A673 (cell line): ENCODE data around the gene AGMAT.

Experiments used
- EZH2 ChIP-seq: fragments of 200-600 bp; sonication (generic); IDR thresholded peaks from 2 replicates; pipeline ENCODE4 v1.6.1; 2017; ENCODE audit warnings: borderline replicate concordance, low read depth, mild to moderate bottlenecking, mixed read lengths, antibody characterized with exemption, low read length; ENCODE audit not compliant: poor library complexity, severe bottlenecking
- TF ChIP-seq, protein P1 (sequence below): fragments of 300-800, 200-600 bp; sonication (generic); conservative IDR thresholded peaks from 2 replicates; pipeline ENCODE4 v1.5.1; 2017; ENCODE audit warnings: low read depth, mild to moderate bottlenecking, antibody characterized with exemption, low read length, moderate library complexity, mixed read lengths

DNA sequence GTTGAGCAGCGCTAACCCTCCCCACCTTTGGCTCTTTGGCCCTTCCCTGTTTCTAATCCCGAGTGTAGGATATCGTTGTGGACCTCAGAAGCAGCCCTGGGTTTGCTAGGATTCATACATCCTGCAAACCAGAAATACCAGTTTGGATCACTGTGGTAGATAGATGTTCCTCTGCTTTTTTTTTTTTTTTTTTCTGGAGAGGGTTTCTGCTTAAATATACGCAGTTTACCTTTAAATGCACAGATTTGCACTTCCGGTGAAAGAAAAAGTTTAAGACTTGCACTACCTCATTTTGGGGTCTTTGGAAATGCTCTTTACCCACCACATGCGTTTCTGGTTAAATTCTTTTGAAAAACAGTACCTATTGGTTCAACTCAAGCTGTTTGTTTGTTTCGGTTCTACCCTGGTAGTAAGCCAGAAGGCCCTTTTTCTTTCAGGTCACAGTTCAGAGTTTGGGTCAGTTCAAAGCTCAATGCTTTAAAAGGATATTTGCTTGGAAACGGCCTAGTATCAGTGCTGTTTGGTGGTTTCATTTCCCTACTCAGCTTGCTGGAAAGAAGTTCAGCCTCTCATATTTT is 33.3 kb upstream of the AGMAT start:
- TF ChIP-seq, protein P1, sequence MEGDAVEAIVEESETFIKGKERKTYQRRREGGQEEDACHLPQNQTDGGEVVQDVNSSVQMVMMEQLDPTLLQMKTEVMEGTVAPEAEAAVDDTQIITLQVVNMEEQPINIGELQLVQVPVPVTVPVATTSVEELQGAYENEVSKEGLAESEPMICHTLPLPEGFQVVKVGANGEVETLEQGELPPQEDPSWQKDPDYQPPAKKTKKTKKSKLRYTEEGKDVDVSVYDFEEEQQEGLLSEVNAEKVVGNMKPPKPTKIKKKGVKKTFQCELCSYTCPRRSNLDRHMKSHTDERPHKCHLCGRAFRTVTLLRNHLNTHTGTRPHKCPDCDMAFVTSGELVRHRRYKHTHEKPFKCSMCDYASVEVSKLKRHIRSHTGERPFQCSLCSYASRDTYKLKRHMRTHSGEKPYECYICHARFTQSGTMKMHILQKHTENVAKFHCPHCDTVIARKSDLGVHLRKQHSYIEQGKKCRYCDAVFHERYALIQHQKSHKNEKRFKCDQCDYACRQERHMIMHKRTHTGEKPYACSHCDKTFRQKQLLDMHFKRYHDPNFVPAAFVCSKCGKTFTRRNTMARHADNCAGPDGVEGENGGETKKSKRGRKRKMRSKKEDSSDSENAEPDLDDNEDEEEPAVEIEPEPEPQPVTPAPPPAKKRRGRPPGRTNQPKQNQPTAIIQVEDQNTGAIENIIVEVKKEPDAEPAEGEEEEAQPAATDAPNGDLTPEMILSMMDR = no peak
- TF ChIP-seq EZH2 = no peak
